K562 (cell line): Measurements from ENCODE around the gene ACAP3. TPM values are rescaled to one million over a fixed set of nuclear protein-coding genes. Genes with fewer than 3 reads are reported as not detected.

Experiments used
- CLOCK ChIP-seq: fragments of 250-450 bp; sonication (Bioruptor Pico); IDR thresholded peaks from 2 replicates; pipeline ENCODE4 v1.4.0; 2020; ENCODE audit warnings: mild to moderate bottlenecking, moderate library complexity, borderline replicate concordance
- ESRRA ChIP-seq: fragments of 450-650 bp; IDR thresholded peaks from 2 replicates; pipeline ENCODE4 v1.6.1; 2014; ENCODE audit warnings: low read depth, mild to moderate bottlenecking, moderate library complexity, borderline replicate concordance
- FOXP1 ChIP-seq: sonication (generic); formaldehyde crosslinking; IDR thresholded peaks from 2 replicates; pipeline ENCODE4 v1.8.0; 2022; ENCODE audit warnings: mild to moderate bottlenecking, missing genetic modification reagents
- FOXP4 ChIP-seq: sonication (generic); formaldehyde crosslinking; IDR thresholded peaks from 2 replicates; pipeline ENCODE4 v1.8.0; 2022; ENCODE audit warnings: mild to moderate bottlenecking, missing genetic modification reagents, borderline replicate concordance
- KDM2B ChIP-seq: fragments of 250-450 bp; sonication (Bioruptor Pico); IDR thresholded peaks from 2 replicates; pipeline ENCODE4 v1.8.0; 2021; ENCODE audit warnings: mild to moderate bottlenecking, moderate library complexity
- NCOA4 ChIP-seq: fragments of 450-650 bp; IDR thresholded peaks from 2 replicates; pipeline ENCODE4 v1.6.1; 2018; ENCODE audit warnings: mild to moderate bottlenecking; ENCODE audit not compliant: partially characterized antibody
- NFIC ChIP-seq: fragments of 450-650 bp; IDR thresholded peaks from 2 replicates; pipeline ENCODE4 v1.6.1; 2017; ENCODE audit warnings: mild to moderate bottlenecking, inconsistent platforms
- PRMT5 ChIP-seq: sonication (generic); formaldehyde crosslinking; IDR thresholded peaks from 2 replicates; pipeline ENCODE4 v1.5.0; 2020; ENCODE audit warnings: missing genetic modification reagents
- SAP30 ChIP-seq: fragments of 200-600 bp; sonication (generic); IDR thresholded peaks from 2 replicates; pipeline ENCODE4 v1.6.1; 2012; ENCODE audit warnings: borderline replicate concordance, low read depth, mild to moderate bottlenecking, moderate library complexity, low read length, control low read depth, inconsistent platforms; ENCODE audit not compliant: insufficient read depth, poor library complexity, severe bottlenecking
- SIN3B ChIP-seq: fragments of 450-650 bp; IDR thresholded peaks from 2 replicates; pipeline ENCODE4 v1.6.1; 2017; ENCODE audit warnings: low read depth, mild to moderate bottlenecking, moderate library complexity
- TFAP4 ChIP-seq: sonication (generic); formaldehyde crosslinking; IDR thresholded peaks from 2 replicates; pipeline ENCODE4 v1.8.0; 2022; ENCODE audit warnings: missing genetic modification reagents, mild to moderate bottlenecking, moderate library complexity, borderline replicate concordance
- ZBTB11 ChIP-seq, 3 experiments: fragments of 200-800 bp in 1 of 3; fragments of 250-450 bp in 1 of 3; fragments of 450-650 bp in 1 of 3; sonication (Bioruptor Pico) in 1 of 3; sonication (Bioruptor generic) in 1 of 3; formaldehyde crosslinking in 1 of 3; IDR thresholded peaks; 2 replicates each; pipeline versions ENCODE4 v1.6.1 to v1.8.0; 2016 to 2022; ENCODE audit warnings: mild to moderate bottlenecking in 2 of 3, missing genetic modification characterization in 2 of 3, missing compliant biosample characterization in 1 of 3, moderate library complexity in 1 of 3
- ZFX ChIP-seq: sonication (generic); formaldehyde crosslinking; IDR thresholded peaks from 2 replicates; pipeline ENCODE4 v1.8.0; 2022; ENCODE audit warnings: mild to moderate bottlenecking, missing genetic modification reagents, moderate library complexity
- ZKSCAN1 ChIP-seq: fragments of 150-350 bp; IDR thresholded peaks from 2 replicates; pipeline ENCODE4 v1.6.1; 2016; ENCODE audit warnings: low read depth, low read length
- ZNF507 ChIP-seq: conservative IDR thresholded peaks from 2 replicates; pipeline ENCODE4 v1.6.1; 2017; ENCODE audit warnings: missing genetic modification characterization, missing compliant biosample characterization
- polyA plus RNA-seq, 8 experiments: library from polyadenylated mRNA; depleted of rRNA in 4 of 8; stranded (reverse) in 5 of 8; unstranded in 3 of 8; fragments of >200 nt; fragmentation: Nextera tagmentation in 2 of 8; fragmentation: Illumina TruSeq in 1 of 8; extraction: Ambion mirVana in 2 of 8; extraction: Trizol in 1 of 8; gene quantifications; 2 replicates each; pipeline versions ENCODE4 v1.2.1 to v1.2.3, GENCODE V29; 2011 to 2014; ENCODE audit warnings: inconsistent platforms in 1 of 8, missing spikeins in 1 of 8
- total RNA-seq, 7 experiments: library from RNA; depleted of rRNA in 6 of 7; stranded (reverse); fragments of >200 nt in 6 of 7; fragmentation: Illumina TruSeq in 2 of 7; extraction: Trizol in 2 of 7; gene quantifications; 2 replicates each; pipeline versions ENCODE4 v1.2.1 to v1.2.3, GENCODE V29; 2011 to 2021; ENCODE audit warnings: low replicate concordance in 1 of 7

ACAP3 gene
- total and polyA plus RNA-seq, 9 of the 15 experiments (the other 6 are each of a cell fraction or from before 2014, with no cell fraction given) = 0.01 to 49.0 (median 12.0) TPM

- no peak for TF ChIP-seq CLOCK (CRISPR knock-in tag)
- TF ChIP-seq SIN3B = peak; percentile 6; the same call in 1 of the 2 replicates
- TF ChIP-seq SAP30 = peak; percentile 77
- TF ChIP-seq FOXP1 (CRISPR knock-in tag) = no peak
- TF ChIP-seq NFIC = 0 out of 2 replicates have a peak, but pooled peaks have one; percentile 5
- no peak for TF ChIP-seq NCOA4
- TF ChIP-seq ZBTB11 (CRISPR knock-in tag; IDR thresholded peaks at IDR 0.05) = peak in 1 of 3 experiments; percentile 59; a peak in 3 of 6 replicates
- no peak for TF ChIP-seq ZNF507 (tag)
- TF ChIP-seq TFAP4 (CRISPR knock-in tag) = peak; percentile 54; the same call in 1 of the 2 replicates
- 0 out of 2 replicates have a peak, but pooled peaks have one; percentile 35 for TF ChIP-seq KDM2B (CRISPR knock-in tag)
- peak; percentile 96 for TF ChIP-seq ZFX (CRISPR knock-in tag)
- TF ChIP-seq ESRRA = peak; percentile 76; the same call in 1 of the 2 replicates
- 0 out of 2 replicates have a peak, but pooled peaks have one; percentile 19 for TF ChIP-seq FOXP4
- peak; percentile 3; the same call in 1 of the 2 replicates for TF ChIP-seq ZKSCAN1
- peak; percentile 68; the same call in 1 of the 2 replicates for TF ChIP-seq PRMT5 (CRISPR knock-in tag)
Measured at GRCh38 chr1:1324524-1325287, 17.0 kb upstream of the ACAP3 start, which contains the start of the genes CPTP and INTS11 (continued).
